ENCODE results near the gene NAGA. TPM values are rescaled to one million over a fixed set of nuclear protein-coding genes. Genes with fewer than 3 reads are reported as not detected.

Gene NAGA
- total RNA-seq, 1 donor from 2014 or later, result 8.9 TPM

DNA sequence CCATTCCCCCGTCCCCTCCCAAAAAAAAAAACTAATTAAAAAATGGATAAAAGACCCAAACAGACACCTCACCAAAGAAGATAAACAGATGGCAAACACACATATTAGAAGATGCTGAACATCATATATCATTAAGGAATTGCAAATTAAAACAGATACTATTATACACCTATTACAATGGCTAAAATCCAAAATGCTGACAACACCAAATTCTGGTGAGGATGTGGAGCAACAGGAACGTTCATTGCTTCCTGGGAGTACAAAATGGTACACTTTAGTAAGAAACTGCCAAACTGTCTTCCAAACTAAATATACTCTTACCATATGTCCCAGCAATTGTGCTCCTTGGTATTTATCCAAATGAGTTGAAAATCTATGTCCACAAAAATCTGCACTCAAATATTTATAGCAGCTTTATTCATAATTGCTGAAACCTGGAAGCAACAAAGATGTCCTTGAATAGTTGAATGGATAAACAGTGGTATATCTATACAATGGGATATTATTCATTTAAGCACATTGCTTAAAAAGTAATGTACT is 19.9 kb downstream of the NAGA start:
- Mint-ChIP-seq H3K9me3 (ENCODE audit: unreplicated experiment) (peaks cover 4% of the 10 kb centered on the region), H3K4me1 (ENCODE audit: low read depth, unreplicated experiment) (no peaks in the 10 kb centered on the region), H3K27ac (ENCODE audit: unreplicated experiment) (no peak overlapping the region), H3K36me3 (ENCODE audit: low read depth, unreplicated experiment) (no peaks in the 10 kb centered on the region), H3K4me3 (ENCODE audit: unreplicated experiment) (no peak overlapping the region), H3K27me3 (ENCODE audit: low read depth, unreplicated experiment) (peaks cover 1% of the 10 kb centered on the region)
- no peak overlapping the region for H3K4me3 ChIP-seq (ENCODE audit: insufficient read depth, low read depth, low read length)
- H3K27ac ChIP-seq (ENCODE audit: low read depth, low read length), result no peak overlapping the region
- H4K20me1 ChIP-seq (ENCODE audit: insufficient read depth, low read length), result no peaks in the 10 kb centered on the region
- no peaks in the 10 kb centered on the region for H3K9me3 ChIP-seq (ENCODE audit: insufficient read depth, low read depth, low read length)
- H3K79me2 ChIP-seq (ENCODE audit: insufficient read depth, low read length), result no peaks in the 10 kb centered on the region
- no peak overlapping the region for H3K4me2 ChIP-seq (ENCODE audit: low read length)
- FAIRE-seq (no peak), DNase-seq (ENCODE audit: low read depth) (no peak)
- no peaks in the 10 kb centered on the region for H3K27me3 ChIP-seq (ENCODE audit: insufficient read depth, low read length)
- H3K36me3 ChIP-seq (ENCODE audit: insufficient read depth, low read length), result no peaks in the 10 kb centered on the region
- H2AFZ ChIP-seq (ENCODE audit: low read depth, low read length), result no peak overlapping the region
- no peaks in the 10 kb centered on the region for H3K4me1 ChIP-seq (ENCODE audit: insufficient read depth, low read length)
- H3K9ac ChIP-seq (ENCODE audit: low read length), result no peak overlapping the region
- no peak for TF ChIP-seq CTCF (IDR thresholded peaks at IDR 0.05; ENCODE audit: insufficient read depth, low read depth, low read length)
- no peak for TF ChIP-seq EZH2 (IDR thresholded peaks at IDR 0.05; ENCODE audit: insufficient read depth, low read length)

GRCh38 chr22:42041784-42042183 is 28.8 kb downstream of the NAGA start:
- no peak for TF ChIP-seq EZH2 (IDR thresholded peaks at IDR 0.05; ENCODE audit: insufficient read depth, low read length)
- TF ChIP-seq CTCF (IDR thresholded peaks at IDR 0.05; ENCODE audit: insufficient read depth, low read depth, low read length), result no peak
- H3K4me3 Mint-ChIP-seq (ENCODE audit: unreplicated experiment), result no peak overlapping the region

DNA sequence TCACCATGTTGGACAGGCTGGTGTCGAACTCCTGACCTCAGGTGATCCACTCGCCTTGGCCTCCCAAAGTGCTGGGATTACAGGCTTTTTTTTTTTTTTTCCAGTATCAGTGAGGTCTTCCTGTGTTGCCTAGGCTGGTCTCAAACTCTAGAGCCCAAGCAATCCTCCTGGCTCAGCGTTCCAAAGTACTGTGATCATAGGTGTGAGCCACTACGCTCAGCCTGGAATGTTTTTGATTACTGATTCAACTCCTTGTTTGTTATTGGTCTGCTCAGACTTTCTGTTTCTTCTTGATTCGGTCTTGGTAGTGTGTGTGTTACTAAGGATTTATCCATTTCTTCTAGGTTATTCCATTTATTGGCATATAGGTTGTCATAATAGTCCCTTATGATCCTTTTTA is 31.3 kb downstream of the NAGA start:
- no peak for DNase-seq (ENCODE audit: low read depth)
- TF ChIP-seq EZH2 (IDR thresholded peaks at IDR 0.05; ENCODE audit: insufficient read depth, low read length), result no peak
- TF ChIP-seq CTCF (IDR thresholded peaks at IDR 0.05; ENCODE audit: insufficient read depth, low read depth, low read length), result no peak

More at GRCh38 chr22:42041784-42042183, 28.8 kb downstream of the NAGA start:
- H3K9me3 Mint-ChIP-seq (ENCODE audit: unreplicated experiment), result peaks cover 21% of the 10 kb centered on the region
- H2AFZ ChIP-seq (ENCODE audit: low read depth, low read length), result no peak overlapping the region
- H3K9me3 ChIP-seq (ENCODE audit: insufficient read depth, low read depth, low read length), result no peaks in the 10 kb centered on the region
- H4K20me1 ChIP-seq (ENCODE audit: insufficient read depth, low read length), result no peaks in the 10 kb centered on the region
- H3K27ac Mint-ChIP-seq (ENCODE audit: unreplicated experiment), result no peak overlapping the region
- H3K9ac ChIP-seq (ENCODE audit: low read length), result no peak overlapping the region
- H3K4me3 ChIP-seq (ENCODE audit: insufficient read depth, low read depth, low read length), result no peak overlapping the region
- no peaks in the 10 kb centered on the region for H3K4me1 ChIP-seq (ENCODE audit: insufficient read depth, low read length)
- no peaks in the 10 kb centered on the region for H3K36me3 Mint-ChIP-seq (ENCODE audit: low read depth, unreplicated experiment)
- no peak overlapping the region for H3K27ac ChIP-seq (ENCODE audit: low read depth, low read length)
- H3K79me2 ChIP-seq (ENCODE audit: insufficient read depth, low read length), result no peaks in the 10 kb centered on the region
- H3K27me3 ChIP-seq (ENCODE audit: insufficient read depth, low read length), result no peaks in the 10 kb centered on the region
- H3K4me1 Mint-ChIP-seq (ENCODE audit: low read depth, unreplicated experiment), result no peaks in the 10 kb centered on the region
- FAIRE-seq (no peak), DNase-seq (ENCODE audit: low read depth) (no peak)
- no peaks in the 10 kb centered on the region for H3K36me3 ChIP-seq (ENCODE audit: insufficient read depth, low read length)
- H3K27me3 Mint-ChIP-seq (ENCODE audit: low read depth, unreplicated experiment), result peaks cover 9% of the 10 kb centered on the region
- H3K4me2 ChIP-seq (ENCODE audit: low read length), result no peak overlapping the region

More for the DNA sequence above, 31.3 kb downstream of the NAGA start:
- H3K27ac Mint-ChIP-seq (ENCODE audit: unreplicated experiment), result no peak overlapping the region
- Histone ChIP-seq H2AFZ (ENCODE audit: low read depth, low read length) (no peak overlapping the region), H3K9me3 (ENCODE audit: insufficient read depth, low read depth, low read length) (no peaks in the 10 kb centered on the region), H3K4me3 (ENCODE audit: insufficient read depth, low read depth, low read length) (no peak overlapping the region), H3K79me2 (ENCODE audit: insufficient read depth, low read length) (no peaks in the 10 kb centered on the region), H3K4me1 (ENCODE audit: insufficient read depth, low read length) (no peaks in the 10 kb centered on the region), H3K9ac (ENCODE audit: low read length) (no peak overlapping the region), H3K36me3 (ENCODE audit: insufficient read depth, low read length) (no peaks in the 10 kb centered on the region), H3K4me2 (ENCODE audit: low read length) (no peak overlapping the region), H4K20me1 (ENCODE audit: insufficient read depth, low read length) (no peaks in the 10 kb centered on the region), H3K27me3 (ENCODE audit: insufficient read depth, low read length) (no peaks in the 10 kb centered on the region), H3K27ac (ENCODE audit: low read depth, low read length) (no peak overlapping the region)
- H3K9me3 Mint-ChIP-seq (ENCODE audit: unreplicated experiment), result peaks cover 24% of the 10 kb centered on the region
- H3K27me3 Mint-ChIP-seq (ENCODE audit: low read depth, unreplicated experiment), result peaks cover 12% of the 10 kb centered on the region
- H3K4me1 Mint-ChIP-seq (ENCODE audit: low read depth, unreplicated experiment), result no peaks in the 10 kb centered on the region
- FAIRE-seq, result no peak
- H3K36me3 Mint-ChIP-seq (ENCODE audit: low read depth, unreplicated experiment), result peaks cover 2% of the 10 kb centered on the region
- no peak overlapping the region for H3K4me3 Mint-ChIP-seq (ENCODE audit: unreplicated experiment)

Measured in astrocyte (in vitro differentiated cells and primary cell).